Uterus (tissue), 4 donors: Measurements from ENCODE around the gene JAK1. TPM values are rescaled to one million over a fixed set of nuclear protein-coding genes. Genes with fewer than 3 reads are reported as not detected.

Experiments
- DNase-seq, 2 donors: peaks; one replicate each; pipeline ENCODE4 v3.0.0-alpha.2; 2019 to 2020
- H3K27ac ChIP-seq, 2 donors: fragments of 200-600 bp; sonication (generic); 1 replicate in 1 of 2; 2 replicates in 1 of 2; pipeline ENCODE4 v1.5.1; 2016 to 2018
- H3K27me3 ChIP-seq, 2 donors: fragments of 200-600 bp; sonication (generic); one replicate each; pipeline ENCODE4 v1.5.1; 2018 to 2019; ENCODE audit warnings: control low read depth in 1 of 2
- H3K36me3 ChIP-seq, 2 donors: fragments of 200-600 bp; sonication (generic); one replicate each; pipeline ENCODE4 v1.5.1; 2019; ENCODE audit warnings: control low read depth in 1 of 2
- H3K4me1 ChIP-seq, 2 donors: fragments of 200-600 bp; sonication (generic); one replicate each; pipeline ENCODE4 v1.5.1; 2018 to 2019; ENCODE audit warnings: control low read depth in 1 of 2
- H3K4me3 ChIP-seq, 2 donors: fragments of 200-600 bp; sonication (generic); 1 replicate in 1 of 2; 2 replicates in 1 of 2; pipeline ENCODE4 v1.5.1; 2018 to 2019; ENCODE audit warnings: mild to moderate bottlenecking in 1 of 2
- H3K9me3 ChIP-seq, 2 donors: fragments of 200-600 bp; sonication (generic); one replicate each; pipeline ENCODE4 v1.5.1; 2019; ENCODE audit warnings: control low read depth in 1 of 2
- CTCF ChIP-seq, 4 experiments: fragments of 200-600 bp in 2 of 4; fragments of 450-650 bp in 2 of 4; sonication (generic) in 2 of 4; IDR thresholded peaks; one replicate each; pipeline ENCODE4 v1.5.1; 2016 to 2019; ENCODE audit warnings: antibody characterized with exemption in 4 of 4, mild to moderate bottlenecking in 2 of 4, moderate library complexity in 1 of 4
- POLR2A ChIP-seq, 2 donors: fragments of 450-650 bp; IDR thresholded peaks; one replicate each; pipeline ENCODE4 v1.6.1; 2016; ENCODE audit warnings: antibody characterized with exemption in 2 of 2, mild to moderate bottlenecking in 1 of 2, moderate library complexity in 1 of 2
- intact Hi-C: fragments of 100-400 bp; cut with DNase I; formaldehyde crosslinking; loops from one replicate; pipeline ENCODE4 v1.15.1; 2023; ENCODE audit warnings: low total_unique reads
- total RNA-seq, 4 donors: library from RNA; depleted of rRNA in 3 of 4; stranded (reverse); fragments of >200 nt in 3 of 4; gene quantifications; one replicate each; pipeline versions ENCODE4 v1.1.0 to v1.2.4, GENCODE V29; 2014 to 2023
- donor health status: DM: yes; HTN: yes; CAD: no.

Gene JAK1
- total RNA-seq, 4 donors from 2014 or later, result 70.9 to 136 (median 125) TPM

GRCh38 chr1:64906447-64906846, 59.9 kb downstream of the JAK1 start:
- TF ChIP-seq POLR2A (IDR thresholded peaks at IDR 0.05), result no peak
- TF ChIP-seq CTCF (IDR thresholded peaks at IDR 0.05), result no peak
- intact Hi-C loops, result no loop called here

GRCh38 chr1:64903593-64903992, 62.8 kb downstream of the JAK1 start:
- H3K4me1 ChIP-seq, result peaks cover 2% of the 10 kb centered on the region in 2 donors
- H3K4me3 ChIP-seq, result no peak overlapping the region
- no peak overlapping the region for H3K27ac ChIP-seq
- no peak for DNase-seq
- H3K9me3 ChIP-seq, result no peaks in the 10 kb centered on the region
- intact Hi-C loops, result no loop called here
- no peaks in the 10 kb centered on the region for H3K27me3 ChIP-seq
- TF ChIP-seq CTCF (IDR thresholded peaks at IDR 0.05) (no peak), POLR2A (IDR thresholded peaks at IDR 0.05) (no peak)
- H3K36me3 ChIP-seq, result no peaks in the 10 kb centered on the region

More at GRCh38 chr1:64906447-64906846, 59.9 kb downstream of the JAK1 start:
- Histone ChIP-seq H3K4me1 (no peaks in the 10 kb centered on the region), H3K27me3 (no peaks in the 10 kb centered on the region), H3K27ac (no peak overlapping the region), H3K9me3 (no peaks in the 10 kb centered on the region), H3K36me3 (no peaks in the 10 kb centered on the region), H3K4me3 (no peak overlapping the region)
- DNase-seq, result no peak

DNA sequence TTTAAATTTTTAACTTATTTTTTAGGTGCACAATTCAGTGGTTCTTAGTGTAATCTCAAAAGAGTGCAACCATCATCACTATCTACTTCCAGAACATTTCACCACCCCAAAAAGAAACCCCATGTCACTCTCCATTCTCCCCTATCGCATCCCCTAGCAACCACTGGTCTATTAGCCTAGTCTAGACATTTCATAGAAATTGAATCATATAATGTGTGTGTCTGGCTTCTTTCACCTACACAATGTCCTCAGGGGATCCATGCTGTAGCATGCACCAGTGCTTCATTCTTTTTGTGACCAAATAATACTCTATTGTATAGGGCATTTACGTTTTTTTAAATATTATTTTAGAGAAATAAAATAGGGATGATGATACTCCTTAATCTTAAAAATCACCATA, 64.7 kb downstream of the JAK1 start:
- Histone ChIP-seq H3K9me3 (no peaks in the 10 kb centered on the region), H3K27ac (no peak overlapping the region), H3K27me3 (no peaks in the 10 kb centered on the region), H3K36me3 (no peaks in the 10 kb centered on the region), H3K4me3 (no peak overlapping the region), H3K4me1 (peaks cover 5 to 12% of the 10 kb centered on the region in 2 donors)
- no peak for TF ChIP-seq POLR2A (IDR thresholded peaks at IDR 0.05)
- intact Hi-C loops, result no loop called here
- no peak for DNase-seq

GRCh38 chr1:64900916-64901315, 65.4 kb downstream of the JAK1 start:
- Histone ChIP-seq H3K9me3 (no peaks in the 10 kb centered on the region), H3K36me3 (no peaks in the 10 kb centered on the region), H3K27me3 (no peaks in the 10 kb centered on the region), H3K4me1 (peaks cover 5 to 12% of the 10 kb centered on the region in 2 donors), H3K27ac (no peak overlapping the region), H3K4me3 (no peak overlapping the region)
- TF ChIP-seq POLR2A (IDR thresholded peaks at IDR 0.05) (no peak), CTCF (IDR thresholded peaks at IDR 0.05) (no peak)
- no peak for DNase-seq
- intact Hi-C loops, result no loop called here

DNA sequence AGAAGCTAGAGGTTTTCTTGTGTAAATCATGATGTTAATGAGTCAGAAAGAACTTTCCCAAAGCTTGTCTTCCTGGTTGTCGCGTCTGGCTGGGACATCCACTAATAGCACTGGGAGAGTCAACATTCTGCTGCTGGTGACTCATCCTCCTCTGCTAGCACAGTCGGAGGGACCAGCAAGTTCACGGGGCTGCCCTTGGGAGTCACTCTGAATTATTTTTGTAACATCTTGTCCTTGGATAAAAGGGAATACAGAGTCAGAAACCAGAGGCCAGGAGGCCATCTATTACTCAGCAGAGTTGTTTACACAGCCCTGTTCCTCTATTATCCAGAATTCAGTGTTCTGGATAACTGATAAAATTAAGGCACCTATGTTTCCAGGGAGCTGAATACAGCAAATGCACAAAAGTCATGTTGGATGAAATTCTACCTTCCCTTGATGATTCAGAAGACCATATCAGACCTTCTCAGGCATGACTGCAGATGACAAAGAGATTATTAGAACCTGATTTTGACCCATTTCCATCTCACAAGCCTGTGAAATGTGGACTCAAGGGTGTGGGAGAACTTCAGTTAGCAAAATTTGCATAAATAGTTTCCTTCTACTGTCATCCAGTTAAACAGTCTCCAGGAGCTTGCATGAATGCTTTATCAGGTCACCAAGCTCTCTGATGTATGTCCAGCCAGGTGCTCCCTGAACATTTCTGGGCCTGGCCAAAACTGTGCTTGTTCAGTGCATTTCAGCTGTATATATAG, 68.1 kb downstream of the JAK1 start:
- no peak overlapping the region for H3K4me3 ChIP-seq
- H3K27me3 ChIP-seq, result no peaks in the 10 kb centered on the region
- H3K36me3 ChIP-seq, result no peaks in the 10 kb centered on the region
- DNase-seq, result peak; percentile 73 to 89
- H3K27ac ChIP-seq, result peak overlapping the region; percentile 64 to 88
- intact Hi-C loops, result no loop called here
- no peaks in the 10 kb centered on the region for H3K9me3 ChIP-seq
- TF ChIP-seq POLR2A (IDR thresholded peaks at IDR 0.05) (no peak), CTCF (IDR thresholded peaks at IDR 0.05) (no peak)
- H3K4me1 ChIP-seq, result peaks cover 6 to 12% of the 10 kb centered on the region in 2 donors
